BE2C (cell line): Measurements from ENCODE around the gene LRMDA.

Experiments used
- DNase-seq: peaks from one replicate; pipeline ENCODE4 v3.0.0-alpha.2; 2020
- H3K27me3 ChIP-seq: fragments of 250-450 bp; sonication (Bioruptor Pico); 2 replicates; pipeline ENCODE4 v1.5.1; 2020; ENCODE audit warnings: mild to moderate bottlenecking
- H3K36me3 ChIP-seq: fragments of 250-450 bp; sonication (Bioruptor Pico); 2 replicates; pipeline ENCODE4 v1.5.1; 2020; ENCODE audit warnings: mild to moderate bottlenecking
- H3K4me1 ChIP-seq: fragments of 250-450 bp; sonication (Bioruptor Pico); 2 replicates; pipeline ENCODE4 v1.5.1; 2020
- H3K4me3 ChIP-seq: 2 replicates; pipeline ENCODE4 v1.5.1; 2011; ENCODE audit warnings: low read depth, low read length
- H3K9me3 ChIP-seq: fragments of 250-450 bp; sonication (Bioruptor Pico); 2 replicates; pipeline ENCODE4 v1.5.1; 2020
- TF ChIP-seq, protein P1 (sequence below): IDR thresholded peaks from 2 replicates; pipeline ENCODE4 v1.5.1; 2012; ENCODE audit warnings: mild to moderate bottlenecking, low read depth, low read length

The LRMDA gene

DNA sequence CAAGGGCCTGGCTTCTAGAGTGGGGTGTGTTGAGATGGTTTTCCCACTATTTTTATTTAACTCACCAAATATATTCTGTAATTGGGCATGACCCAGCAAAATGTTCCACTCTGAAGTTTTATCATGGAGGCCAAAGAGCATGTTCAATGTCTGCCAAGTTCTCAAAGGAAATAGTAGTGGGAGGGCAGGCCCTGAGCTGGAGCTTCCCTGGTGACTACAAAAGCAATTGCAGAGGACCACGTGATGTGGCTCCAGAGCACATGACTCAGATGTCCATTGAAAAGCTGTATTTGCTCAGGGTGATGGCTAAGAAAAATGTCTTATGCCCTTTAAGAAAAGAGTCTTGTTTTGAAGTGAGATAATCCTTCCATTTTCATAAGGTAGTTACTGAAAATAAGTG lies 1024.8 kb downstream of the LRMDA start:
- peaks cover 3% of the 10 kb centered on the region for H3K4me1 ChIP-seq
- no peaks in the 10 kb centered on the region for H3K36me3 ChIP-seq
- no peaks in the 10 kb centered on the region for H3K27me3 ChIP-seq
- H3K9me3 ChIP-seq, result no peaks in the 10 kb centered on the region
- TF ChIP-seq, protein P1, sequence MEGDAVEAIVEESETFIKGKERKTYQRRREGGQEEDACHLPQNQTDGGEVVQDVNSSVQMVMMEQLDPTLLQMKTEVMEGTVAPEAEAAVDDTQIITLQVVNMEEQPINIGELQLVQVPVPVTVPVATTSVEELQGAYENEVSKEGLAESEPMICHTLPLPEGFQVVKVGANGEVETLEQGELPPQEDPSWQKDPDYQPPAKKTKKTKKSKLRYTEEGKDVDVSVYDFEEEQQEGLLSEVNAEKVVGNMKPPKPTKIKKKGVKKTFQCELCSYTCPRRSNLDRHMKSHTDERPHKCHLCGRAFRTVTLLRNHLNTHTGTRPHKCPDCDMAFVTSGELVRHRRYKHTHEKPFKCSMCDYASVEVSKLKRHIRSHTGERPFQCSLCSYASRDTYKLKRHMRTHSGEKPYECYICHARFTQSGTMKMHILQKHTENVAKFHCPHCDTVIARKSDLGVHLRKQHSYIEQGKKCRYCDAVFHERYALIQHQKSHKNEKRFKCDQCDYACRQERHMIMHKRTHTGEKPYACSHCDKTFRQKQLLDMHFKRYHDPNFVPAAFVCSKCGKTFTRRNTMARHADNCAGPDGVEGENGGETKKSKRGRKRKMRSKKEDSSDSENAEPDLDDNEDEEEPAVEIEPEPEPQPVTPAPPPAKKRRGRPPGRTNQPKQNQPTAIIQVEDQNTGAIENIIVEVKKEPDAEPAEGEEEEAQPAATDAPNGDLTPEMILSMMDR, result no peak
- H3K4me3 ChIP-seq, result no peak overlapping the region
- DNase-seq, result no peak

DNA sequence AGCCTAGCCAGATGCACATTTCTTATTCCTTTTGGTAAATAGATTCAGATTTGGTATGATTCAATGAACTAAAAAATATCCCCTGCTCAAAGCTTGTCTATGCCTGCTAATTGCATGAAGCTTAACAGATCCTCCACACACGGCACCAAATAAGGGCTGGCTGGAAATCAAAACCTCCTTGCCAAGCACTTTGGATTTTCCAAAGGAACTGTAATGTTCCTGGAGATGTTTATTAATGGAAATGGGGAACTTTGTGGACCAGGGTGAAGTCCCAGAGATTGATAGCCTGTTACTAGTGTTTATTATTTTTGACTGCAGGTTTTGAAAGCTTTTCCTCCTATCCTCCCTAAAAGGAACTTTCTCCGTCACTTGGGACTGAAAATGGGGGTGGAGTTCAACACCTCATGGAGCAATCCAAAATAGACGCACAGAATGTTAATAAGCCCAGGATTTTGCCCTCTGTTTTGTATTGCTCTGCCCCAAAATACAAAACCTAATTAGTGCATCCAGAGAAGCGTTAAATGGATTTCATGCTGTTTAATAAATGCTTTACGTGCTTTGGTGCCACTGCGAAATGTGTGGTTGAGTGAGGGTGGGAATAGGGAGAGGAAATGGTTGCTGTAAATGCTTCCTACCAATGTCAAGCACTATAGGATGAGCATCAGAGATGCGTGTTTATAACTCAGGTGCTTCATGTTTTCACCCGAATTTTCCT lies 1027.7 kb downstream of the LRMDA start:
- TF ChIP-seq, protein P1, result no peak

DNA sequence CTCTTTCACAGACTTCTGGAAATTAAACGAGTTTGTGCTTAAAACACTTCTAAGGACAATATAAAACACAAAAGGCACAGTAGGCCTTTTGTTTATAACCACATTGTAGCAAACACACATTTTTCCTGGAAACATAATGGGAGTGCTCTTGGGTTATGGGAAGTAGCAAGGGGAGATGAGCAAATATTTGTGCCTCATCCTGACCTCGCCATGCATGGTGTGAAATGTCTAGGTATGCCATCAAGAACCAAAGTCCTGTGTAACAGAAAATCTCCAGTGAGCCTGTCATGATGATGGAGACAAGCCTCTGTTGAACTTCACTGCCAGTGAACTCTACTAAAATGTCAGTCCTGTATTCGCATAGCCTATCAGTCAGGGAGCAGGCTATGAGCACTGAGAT lies 1029.6 kb downstream of the LRMDA start:
- TF ChIP-seq, protein P1, result no peak
- Histone ChIP-seq H3K9me3 (no peaks in the 10 kb centered on the region), H3K4me3 (no peak overlapping the region), H3K4me1 (no peaks in the 10 kb centered on the region), H3K36me3 (no peaks in the 10 kb centered on the region), H3K27me3 (no peaks in the 10 kb centered on the region)
- DNase-seq, result no peak

More for the DNA sequence above, 1027.7 kb downstream of the LRMDA start:
- DNase-seq, result no peak
- Histone ChIP-seq H3K4me1 (no peaks in the 10 kb centered on the region), H3K27me3 (no peaks in the 10 kb centered on the region), H3K36me3 (no peaks in the 10 kb centered on the region), H3K4me3 (no peak overlapping the region), H3K9me3 (no peaks in the 10 kb centered on the region)

DNA sequence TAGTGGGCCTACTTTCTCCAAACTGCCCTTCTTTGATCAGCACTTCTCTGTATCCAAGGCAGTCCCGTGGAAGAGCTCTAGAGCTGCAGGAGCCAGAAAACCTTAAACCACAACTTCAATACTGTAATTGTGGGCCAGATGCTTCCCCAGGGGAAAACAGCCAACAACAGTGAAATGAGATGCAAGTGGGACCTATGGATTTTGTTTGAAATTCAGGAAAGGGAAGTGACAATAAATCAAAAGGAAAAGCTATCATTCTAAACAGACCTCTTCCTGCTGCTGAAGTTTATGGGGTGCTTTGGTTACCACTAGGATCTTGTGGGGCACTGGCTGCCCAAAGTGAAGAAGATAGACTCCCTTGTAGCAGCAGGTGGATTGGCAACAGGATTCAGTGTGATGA lies 1031.7 kb downstream of the LRMDA start:
- no peaks in the 10 kb centered on the region for H3K27me3 ChIP-seq
- H3K4me1 ChIP-seq, result no peaks in the 10 kb centered on the region
- no peak overlapping the region for H3K4me3 ChIP-seq
- no peaks in the 10 kb centered on the region for H3K9me3 ChIP-seq
- TF ChIP-seq, protein P1, result no peak
- no peak for DNase-seq
- no peaks in the 10 kb centered on the region for H3K36me3 ChIP-seq

DNA sequence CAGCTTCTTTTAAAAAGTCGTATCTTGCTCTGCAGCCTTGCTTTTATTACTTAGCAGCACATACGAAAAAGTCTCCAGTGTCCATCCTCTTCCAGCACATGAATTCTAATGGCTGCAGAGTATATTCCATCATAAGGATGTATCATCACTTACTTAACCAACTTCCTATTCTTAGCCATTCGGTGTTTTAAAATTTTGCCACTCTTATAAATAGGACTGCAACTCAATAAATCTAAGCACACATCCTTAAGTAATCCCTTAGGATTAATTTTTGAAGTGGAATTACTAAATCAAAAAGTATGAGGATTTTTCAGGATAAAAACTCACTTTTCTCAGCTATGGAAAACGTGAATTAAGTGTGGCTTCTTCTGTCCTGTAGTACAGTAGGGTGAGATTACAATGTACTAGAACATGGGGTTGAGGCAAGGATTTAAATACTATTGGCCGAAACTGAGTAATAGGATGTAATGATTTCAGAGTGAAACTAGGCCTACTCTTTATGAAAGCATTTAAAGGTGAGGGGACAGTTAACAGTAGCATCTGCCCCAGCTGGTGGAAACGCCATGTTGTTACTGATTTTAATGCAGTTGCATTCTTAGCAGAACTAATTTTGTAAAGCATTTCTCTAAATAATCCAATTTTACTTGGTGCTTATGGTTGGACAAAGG lies 1035.5 kb downstream of the LRMDA start:
- H3K27me3 ChIP-seq, result no peaks in the 10 kb centered on the region
- H3K36me3 ChIP-seq, result no peaks in the 10 kb centered on the region
- no peaks in the 10 kb centered on the region for H3K4me1 ChIP-seq
- TF ChIP-seq, protein P1, result no peak
- no peak for DNase-seq
- no peak overlapping the region for H3K4me3 ChIP-seq
- H3K9me3 ChIP-seq, result no peaks in the 10 kb centered on the region

DNA sequence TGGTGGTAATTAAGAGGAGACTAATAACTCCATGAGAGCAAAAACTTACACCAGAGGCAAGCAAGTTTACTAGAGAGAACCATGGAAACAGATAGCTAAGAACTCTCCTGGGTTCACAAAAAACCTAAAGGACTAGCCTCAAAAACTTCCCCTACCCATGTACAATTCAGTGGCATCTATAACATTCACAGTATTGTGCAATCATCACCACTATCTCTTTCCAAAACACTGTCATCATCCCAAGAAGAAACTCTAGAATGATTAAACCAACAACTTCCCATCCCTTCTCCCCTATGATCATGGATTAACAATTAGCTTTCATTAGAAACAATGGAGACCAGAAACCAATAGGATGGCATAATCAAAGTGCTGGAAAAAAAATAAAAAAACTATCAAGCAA lies 1038.3 kb downstream of the LRMDA start:
- Histone ChIP-seq H3K4me3 (no peak overlapping the region), H3K36me3 (no peaks in the 10 kb centered on the region), H3K4me1 (no peaks in the 10 kb centered on the region), H3K27me3 (no peaks in the 10 kb centered on the region), H3K9me3 (no peaks in the 10 kb centered on the region)
- TF ChIP-seq, protein P1, result no peak
- no peak for DNase-seq
